Activated CD4-positive, alpha-beta T cell treated with anti-CD3 and anti-CD28 coated beads, Interleukin-2, amount 50 U/mL, for 48 hours (primary cell): ENCODE results near the gene HOXA11.

Experiments used
- DNase-seq, 2 experiments: peaks; one replicate each; pipeline ENCODE4 v3.0.0-alpha.2; 2020

Gene HOXA11

GRCh38 chr7:27144781-27145164 lies 40.3 kb downstream of the HOXA11 start:
- DNase-seq = no peak

DNA sequence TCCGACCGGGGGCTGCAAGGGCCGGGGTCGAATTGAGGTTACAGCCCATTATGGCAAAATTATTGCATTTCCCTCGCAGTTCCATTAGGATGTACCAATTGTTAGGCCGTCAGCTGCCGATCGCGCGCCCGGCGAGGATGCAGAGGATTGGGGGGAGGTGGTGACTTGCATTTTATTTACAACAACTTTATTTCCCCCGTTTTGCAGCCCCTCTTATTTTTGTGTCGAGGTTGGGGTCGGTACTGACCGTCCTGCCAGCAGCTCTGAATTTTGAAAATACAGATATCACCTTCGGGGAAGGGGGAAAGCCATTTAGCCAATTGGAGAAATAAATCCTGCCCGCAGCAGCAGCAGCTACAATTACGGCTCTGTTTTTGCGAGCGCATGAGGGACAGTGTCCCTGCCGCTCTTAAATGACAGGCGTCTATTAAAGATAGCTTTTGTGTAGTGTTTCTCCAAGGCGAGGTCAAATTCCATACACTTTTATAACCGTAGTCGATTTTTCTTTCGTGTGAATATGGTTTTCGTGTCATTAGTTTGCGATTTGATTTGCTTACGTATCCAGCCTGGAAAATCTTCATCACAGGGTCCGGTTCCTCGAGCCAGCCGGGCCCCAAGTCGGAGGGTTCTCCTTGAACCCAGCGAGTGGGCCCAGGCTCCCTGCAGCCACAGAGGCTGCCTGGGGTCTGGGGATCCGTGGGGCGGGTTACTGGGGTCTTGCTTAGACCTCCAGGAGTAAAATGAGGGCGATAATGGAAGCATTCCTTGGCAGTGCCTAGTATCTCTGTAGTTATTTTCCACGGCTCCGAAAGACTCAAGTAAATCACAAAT lies 40.9 kb downstream of the HOXA11 start:
- DNase-seq = no peak

GRCh38 chr7:27143023-27143949 lies 41.7 kb downstream of the HOXA11 start, which contains the start of gene HOXA5:
Gene HOXA5, minus strand, starts transcription at chr7:27143681. Its CDS starts 74 bp downstream, at chr7:27143607.
- DNase-seq = no peak

- DNase-seq = no peak
These were observed 42.4 kb downstream of the HOXA11 start for GRCh38 chr7:27142580-27143022.

DNA sequence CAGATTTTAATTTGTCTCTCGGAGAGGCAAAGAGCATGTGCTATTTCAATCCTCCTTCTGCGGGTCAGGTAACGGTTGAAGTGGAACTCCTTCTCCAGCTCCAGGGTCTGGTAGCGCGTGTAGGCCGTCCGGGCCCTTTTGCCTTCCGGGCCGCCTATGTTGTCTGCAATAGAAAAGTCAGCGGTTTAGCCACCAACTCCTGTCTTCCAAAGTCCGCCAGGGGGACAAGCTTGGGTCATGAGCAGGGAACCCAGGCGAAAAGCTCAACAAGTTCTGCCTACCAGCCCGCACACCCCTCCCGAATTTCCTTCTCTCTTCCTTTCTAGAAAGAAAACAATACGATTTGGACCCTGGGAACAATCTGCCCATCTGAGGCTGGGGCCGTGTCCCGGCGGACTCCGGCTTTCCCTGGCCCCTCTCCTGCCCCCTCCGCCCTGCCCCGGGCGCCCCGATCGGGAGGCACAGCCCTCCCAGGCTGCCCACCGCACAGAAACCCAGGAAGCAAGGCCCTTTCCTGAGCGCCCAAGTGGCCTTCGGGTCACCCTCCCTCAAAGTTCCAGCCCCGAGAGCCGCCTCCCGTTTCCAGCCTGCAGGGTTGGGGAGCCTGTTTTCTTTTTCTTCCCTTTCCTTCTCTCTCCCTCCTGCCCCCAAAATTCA lies 43.0 kb downstream of the HOXA11 start:
- DNase-seq = no peak

DNA sequence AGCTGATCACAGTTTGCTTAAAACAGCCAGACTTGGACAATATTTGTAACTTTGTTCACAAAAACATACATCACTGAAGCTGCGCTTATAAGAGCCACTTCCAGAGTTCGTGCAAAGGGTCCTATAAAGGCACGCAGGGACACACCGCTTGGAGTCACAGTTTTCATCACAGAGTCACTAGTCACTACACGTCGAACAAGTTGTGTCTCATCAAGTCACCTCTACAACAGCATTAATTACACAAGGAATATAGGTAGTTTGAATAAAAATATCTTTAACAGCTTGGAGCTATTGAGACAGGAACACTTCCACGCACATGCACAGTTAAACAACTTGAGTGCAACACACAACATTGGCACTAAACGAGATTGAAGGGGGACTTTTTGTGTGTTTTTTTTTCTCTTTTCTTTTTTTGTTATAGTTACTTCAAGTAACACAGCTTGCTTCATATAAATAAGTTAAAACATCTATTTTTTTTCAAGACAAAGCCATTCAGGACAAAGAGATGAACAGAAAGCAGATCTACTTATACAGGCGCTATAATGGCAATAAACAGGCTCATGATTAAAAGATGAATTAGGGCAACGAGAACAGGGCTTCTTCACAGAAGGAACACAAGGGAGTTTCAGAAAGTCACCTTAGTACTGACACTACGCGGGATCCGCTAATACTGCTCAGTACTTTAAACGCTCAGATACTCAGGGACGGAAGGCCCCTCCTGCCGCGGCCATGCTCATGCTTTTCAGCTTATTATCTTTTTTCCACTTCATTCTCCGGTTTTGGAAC lies 43.7 kb downstream of the HOXA11 start:
- DNase-seq = no peak

DNA sequence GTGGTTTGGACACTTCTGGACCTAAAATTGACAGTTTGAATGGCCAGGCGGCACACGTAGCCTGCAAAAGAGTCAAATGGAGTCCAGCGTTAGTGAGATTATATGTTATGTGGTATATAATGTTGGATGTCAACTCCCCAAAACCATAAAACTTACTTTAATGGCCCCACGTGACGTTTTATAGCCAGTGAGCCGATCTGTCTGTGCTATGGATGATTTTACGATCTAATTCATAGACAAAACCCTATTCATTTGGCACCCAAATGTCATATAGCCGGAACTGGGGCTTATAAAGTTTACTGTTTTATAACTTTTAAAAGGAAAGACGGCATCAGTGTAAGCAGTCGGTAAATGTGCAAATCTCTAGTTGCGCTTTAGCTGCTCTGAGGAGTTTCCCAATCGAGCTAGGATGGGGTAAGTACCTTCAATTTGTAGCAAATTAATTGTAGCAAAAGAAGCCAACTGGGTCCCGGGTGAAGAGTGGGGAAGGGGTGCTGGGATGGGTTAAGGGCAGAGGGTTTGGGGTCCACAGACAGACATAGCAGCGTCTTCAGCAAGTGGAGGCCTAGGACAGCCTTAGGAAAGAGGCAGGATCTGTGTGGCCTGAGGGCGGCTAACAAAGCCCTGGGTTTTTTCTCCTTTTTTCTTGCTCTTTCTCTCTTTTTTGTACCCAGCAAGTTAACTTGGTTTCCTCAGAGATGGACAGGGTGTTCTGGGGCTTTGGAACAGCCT lies 44.7 kb downstream of the HOXA11 start:
- DNase-seq = no peak

DNA sequence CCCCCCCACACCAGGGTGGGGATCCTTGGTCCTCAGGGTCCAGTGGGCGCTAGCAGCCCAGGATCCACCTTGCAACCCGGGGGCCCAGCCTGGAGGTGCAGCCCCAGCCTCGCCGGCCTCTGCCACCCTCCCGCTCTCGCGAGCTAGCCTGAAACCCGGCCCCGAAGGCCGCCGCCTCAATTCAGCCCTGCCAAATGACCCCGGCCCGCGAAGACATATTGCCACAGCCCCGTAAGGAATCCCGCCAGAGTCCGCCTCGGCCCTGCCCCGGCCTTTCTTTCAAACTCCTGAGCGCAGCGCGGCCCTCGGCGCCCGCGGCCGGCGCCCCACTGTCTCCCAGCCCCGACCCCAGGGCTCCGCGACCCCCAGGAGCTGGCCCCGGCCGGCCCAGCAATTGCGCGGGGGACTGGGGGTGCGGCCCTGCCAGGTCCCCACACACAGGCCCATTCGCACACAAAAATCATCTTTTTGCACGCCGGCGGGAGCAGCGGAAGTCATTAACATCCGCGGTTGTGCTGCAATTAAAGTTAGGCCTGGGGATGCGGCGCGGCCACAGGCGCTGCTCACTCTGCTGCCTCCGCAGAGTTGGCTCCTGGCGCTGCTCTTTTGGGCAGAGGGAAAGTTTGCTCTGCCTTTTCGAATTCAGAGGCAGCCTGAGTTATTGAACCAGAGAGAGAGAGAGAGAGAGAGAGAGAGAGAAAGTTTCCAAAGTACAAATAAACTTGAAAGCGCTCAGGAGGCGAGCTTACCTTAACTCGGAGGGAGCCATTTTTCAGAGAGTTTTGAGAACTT lies 45.5 kb downstream of the HOXA11 start:
- no peak for DNase-seq

DNA sequence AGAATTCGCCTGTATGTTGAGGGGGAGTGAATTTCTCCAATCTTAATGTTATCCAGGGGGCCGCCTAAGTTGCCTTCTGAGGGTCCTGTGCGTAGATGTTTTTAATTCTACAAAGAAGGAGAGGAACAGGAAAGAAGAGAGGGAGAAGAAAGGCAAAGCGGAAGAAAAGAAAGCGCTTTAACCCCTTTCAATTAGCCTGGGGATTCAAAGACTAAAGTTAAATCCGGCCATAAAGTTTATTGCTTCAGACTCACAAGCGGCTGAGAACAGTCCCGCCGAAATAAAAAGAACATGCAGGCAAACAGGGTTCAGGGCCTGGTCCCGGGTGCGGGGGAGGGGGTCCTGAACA lies 46.1 kb downstream of the HOXA11 start:
- DNase-seq = no peak

DNA sequence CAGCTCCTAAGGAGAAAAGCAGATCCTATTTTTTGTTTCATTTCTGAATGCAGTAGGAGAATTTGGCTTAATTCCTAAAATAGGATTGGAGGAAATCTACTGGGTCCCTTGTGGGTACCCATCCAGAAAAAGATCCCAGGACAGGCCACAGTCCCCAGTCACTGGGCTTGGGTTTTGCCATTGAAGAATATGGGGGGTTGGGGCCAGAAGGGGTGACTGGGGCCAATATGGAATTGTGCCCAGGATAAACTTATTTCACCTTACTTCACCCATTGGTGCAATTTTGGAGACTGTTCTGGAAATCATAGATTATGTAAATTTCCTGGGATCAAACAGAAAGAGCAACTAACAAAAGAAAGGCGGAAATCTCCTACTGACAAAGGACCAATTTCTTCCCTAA lies 46.6 kb downstream of the HOXA11 start:
- DNase-seq = no peak

- DNase-seq = no peak
These were observed 47.3 kb downstream of the HOXA11 start for GRCh38 chr7:27137640-27138315.

DNA sequence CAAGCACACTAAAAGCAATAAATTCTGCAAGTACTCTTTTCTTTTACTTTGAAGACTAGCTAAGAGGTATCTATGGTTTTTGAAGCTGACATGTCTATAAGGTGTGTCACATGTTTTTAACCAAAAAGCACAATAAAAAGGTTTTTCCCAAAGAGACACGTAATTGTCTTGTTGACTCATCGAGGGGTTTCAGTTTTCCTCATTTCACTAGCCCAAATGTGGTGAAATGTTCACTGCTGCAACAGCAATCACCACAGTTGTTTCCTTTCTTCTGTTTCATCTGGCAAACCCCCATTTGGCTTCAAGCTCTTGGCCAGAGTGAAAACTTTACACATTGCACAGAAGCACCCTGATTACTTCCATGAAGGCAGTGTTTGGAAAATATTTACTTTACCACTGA lies 50.6 kb downstream of the HOXA11 start:
- no peak for DNase-seq

DNA sequence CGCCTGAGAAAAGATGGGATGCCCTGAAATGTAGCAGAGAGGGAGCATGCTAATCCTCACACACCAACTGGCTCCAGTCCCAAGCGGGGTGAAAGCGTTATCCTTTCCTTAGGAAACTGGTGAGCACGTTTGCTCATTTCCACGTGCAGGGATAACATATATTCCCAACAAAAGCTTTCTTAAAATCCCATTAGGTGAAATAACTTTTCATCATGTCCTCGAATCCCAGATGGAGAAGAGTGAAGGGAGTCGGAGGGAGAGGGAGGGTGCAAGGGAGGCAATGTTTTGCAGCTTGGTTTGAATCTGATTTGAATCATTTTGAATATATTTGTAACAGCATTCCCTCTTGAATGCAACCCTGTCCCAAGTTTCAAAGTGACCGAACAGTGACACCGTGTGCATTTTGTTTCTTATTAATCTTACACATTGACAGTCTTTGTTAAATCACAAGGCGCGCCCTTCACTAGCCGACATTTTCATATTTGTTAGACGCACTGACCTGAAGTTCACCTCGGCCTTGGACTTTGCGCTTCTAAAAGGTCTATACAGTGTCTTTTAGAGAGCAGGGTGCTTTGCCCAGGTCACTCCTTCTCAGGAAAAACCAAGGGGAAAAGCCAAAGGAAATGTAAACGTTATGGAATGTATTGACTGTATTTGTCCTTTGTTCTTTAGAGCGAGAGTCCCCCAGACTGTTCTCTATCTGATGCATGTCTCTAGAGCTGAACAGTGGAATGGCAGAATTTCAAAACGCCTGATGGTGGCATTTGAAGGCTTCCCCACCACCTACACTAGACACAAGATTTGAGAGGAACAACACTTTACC lies 51.4 kb downstream of the HOXA11 start:
- DNase-seq = no peak

GRCh38 chr7:27132978-27133377 lies 52.1 kb downstream of the HOXA11 start:
- DNase-seq = no peak

DNA sequence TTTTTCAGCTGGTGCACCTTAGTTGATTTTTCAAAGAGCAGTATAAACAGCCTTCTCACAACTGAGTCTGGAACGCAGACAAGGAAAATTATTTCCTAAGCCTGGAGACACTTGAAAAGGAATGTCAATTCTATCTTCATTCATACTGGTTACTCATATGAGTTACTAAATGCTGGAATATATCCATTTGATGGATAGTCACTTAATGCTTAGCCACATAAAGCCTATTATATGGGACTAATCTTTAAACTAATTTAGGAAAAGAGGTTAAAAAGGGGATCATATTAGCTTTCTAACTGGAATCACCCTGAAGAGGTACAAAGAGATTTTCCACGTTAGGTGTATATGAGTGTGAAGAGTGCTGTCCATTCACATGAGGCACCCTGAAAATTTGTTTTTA lies 52.8 kb downstream of the HOXA11 start:
- DNase-seq = no peak

- no peak for DNase-seq
These were observed 53.6 kb downstream of the HOXA11 start for GRCh38 chr7:27131390-27131819.
